ENCODE data around the gene RAB36. TPM values are rescaled to one million over a fixed set of nuclear protein-coding genes. Genes with fewer than 3 reads are reported as not detected.
A peak's percentile ranks its signal among the peaks of the same experiment; 100 is the strongest.

The RAB36 gene
- total and polyA plus RNA-seq, 3 experiments from 2014 or later, result 0.93 to 1.5 (median 1.5) TPM

DNA sequence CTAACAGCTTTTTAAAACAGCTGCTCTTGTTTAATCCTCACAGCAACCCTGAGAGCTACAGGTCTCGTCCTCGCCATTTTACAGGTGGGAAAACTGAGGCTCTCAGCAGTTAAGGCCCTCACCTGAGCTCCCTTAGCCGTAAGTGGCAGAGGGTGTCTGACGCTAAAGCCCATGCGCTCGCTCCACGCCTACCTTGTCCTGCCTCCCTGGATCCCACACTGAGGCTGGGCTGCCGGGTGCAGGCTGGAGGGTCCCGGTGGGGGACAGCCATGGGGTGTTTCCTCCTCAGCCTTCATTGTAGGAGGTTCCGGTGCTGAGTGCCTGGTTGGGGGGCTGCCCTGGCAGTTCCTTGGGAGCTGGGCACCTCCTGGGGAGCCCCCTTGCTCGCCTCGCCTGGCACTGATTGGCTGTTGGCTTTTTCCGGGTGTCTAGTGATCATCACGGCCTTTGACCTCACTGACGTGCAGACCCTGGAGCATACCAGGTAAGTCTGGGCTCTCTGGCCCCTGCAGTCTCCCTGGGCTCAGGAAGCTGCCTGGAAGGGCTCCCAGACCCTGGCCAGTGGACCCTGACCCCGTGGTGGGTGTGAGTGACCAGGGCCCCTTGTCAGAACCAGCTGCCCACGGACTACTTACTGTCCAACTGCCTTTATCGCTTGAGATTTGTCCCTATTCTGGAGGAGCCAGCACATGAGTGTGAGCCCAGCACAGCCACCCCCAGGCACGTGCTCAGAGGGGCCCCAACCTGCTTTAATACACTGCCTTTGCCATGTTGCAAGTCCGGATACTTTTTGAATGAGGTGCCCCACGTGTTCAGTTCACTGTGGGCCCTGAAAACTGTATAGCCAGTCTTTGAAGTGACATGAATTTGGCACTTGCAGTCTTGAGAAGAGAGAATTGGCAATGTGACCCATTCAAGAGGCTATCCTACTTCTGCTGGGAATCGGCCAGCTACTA, 12.6 kb downstream of the RAB36 start:
- H3K4me3 ChIP-seq (ENCODE audit: low read length), result no peak overlapping the region
- CTCF ChIA-PET, result interaction anchor here (1.1 to 1.4 kb wide), 3 partner anchors 30 to 133 kb away, joined by 3 to 4 read pairs (median 4); no protein-coding TSS in a partner anchor
- peaks cover 9% of the 10 kb centered on the region for H3K4me1 ChIP-seq (ENCODE audit: insufficient read depth, low read length)
- H3K27me3 ChIP-seq (ENCODE audit: insufficient read depth, low read length, poor library complexity, severe bottlenecking), result peaks cover 32% of the 10 kb centered on the region
- no peaks in the 10 kb centered on the region for H3K9me3 ChIP-seq (ENCODE audit: low read length)
- Mint-ChIP-seq H3K4me1 (peaks cover 8 to 13% (median 10%) of the 10 kb centered on the region in 3 donors), H3K27ac (peak overlapping the region in 2 of 8 donors; percentile 12 to 22), H3K36me3 (no peaks in the 10 kb centered on the region), H3K9me3 (no peaks in the 10 kb centered on the region), H3K27me3 (no peaks in the 10 kb centered on the region), H3K4me3 (no peak overlapping the region)
- no peaks in the 10 kb centered on the region for H3K36me3 ChIP-seq (ENCODE audit: insufficient read depth, low read length)
- DNase-seq, result no peak
- POLR2A ChIA-PET, result no interaction called here
- H3K27ac ChIP-seq (ENCODE audit: low read depth, low read length), result no peak overlapping the region

DNA sequence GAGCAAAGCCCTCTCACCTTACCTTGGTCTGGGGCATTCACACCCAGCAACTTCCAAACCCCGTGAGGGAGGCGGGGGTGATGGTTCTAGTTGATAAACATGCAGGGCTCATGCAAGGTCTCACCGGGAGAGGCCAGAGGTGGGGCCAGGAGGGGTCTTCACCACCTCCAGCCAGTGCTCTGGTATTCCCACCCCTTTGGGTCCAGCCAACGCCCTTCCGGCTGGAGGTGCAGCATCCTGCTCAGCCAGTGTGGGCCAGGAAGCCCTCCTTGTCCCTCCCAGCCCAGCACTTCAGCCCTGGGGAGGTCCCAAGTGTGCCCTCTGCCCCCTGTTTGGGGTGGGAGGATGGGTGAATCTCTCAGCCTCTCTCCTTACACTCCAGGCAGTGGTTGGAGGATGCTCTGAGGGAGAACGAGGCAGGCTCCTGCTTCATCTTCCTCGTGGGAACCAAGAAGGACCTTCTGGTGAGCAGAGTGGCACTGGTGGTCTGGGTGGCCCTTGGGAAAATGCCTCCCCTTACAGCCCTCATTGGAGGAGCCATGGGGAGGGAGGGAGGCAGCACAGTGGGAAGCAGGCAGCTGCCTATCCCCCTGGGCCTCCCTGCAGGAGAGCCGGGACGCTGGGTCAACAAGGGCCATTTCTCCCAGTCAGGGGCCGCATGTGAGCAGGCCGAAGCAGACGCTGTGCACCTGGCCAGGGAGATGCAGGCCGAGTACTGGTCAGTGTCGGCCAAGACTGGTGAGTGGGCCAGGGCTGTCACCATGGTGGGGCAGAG, 13.4 kb downstream of the RAB36 start:
- no peak overlapping the region for H3K27ac Mint-ChIP-seq
- ChIA-PET POLR2A (no interaction called here), CTCF (no interaction called here)
- peaks cover 0 to 4% (median under 1%) of the 10 kb centered on the region in 3 donors for H3K4me1 Mint-ChIP-seq
- no peak overlapping the region for H3K4me3 Mint-ChIP-seq
- no peaks in the 10 kb centered on the region for H3K27me3 Mint-ChIP-seq
- peaks cover 32% of the 10 kb centered on the region for H3K27me3 ChIP-seq (ENCODE audit: insufficient read depth, low read length, poor library complexity, severe bottlenecking)
- no peaks in the 10 kb centered on the region for H3K36me3 ChIP-seq (ENCODE audit: insufficient read depth, low read length)
- H3K9me3 Mint-ChIP-seq, result no peaks in the 10 kb centered on the region
- H3K36me3 Mint-ChIP-seq, result no peaks in the 10 kb centered on the region
- H3K9me3 ChIP-seq (ENCODE audit: low read length), result no peaks in the 10 kb centered on the region
- no peak overlapping the region for H3K27ac ChIP-seq (ENCODE audit: low read depth, low read length)
- no peak overlapping the region for H3K4me3 ChIP-seq (ENCODE audit: low read length)
- no peaks in the 10 kb centered on the region for H3K4me1 ChIP-seq (ENCODE audit: insufficient read depth, low read length)
- DNase-seq, result no peak

DNA sequence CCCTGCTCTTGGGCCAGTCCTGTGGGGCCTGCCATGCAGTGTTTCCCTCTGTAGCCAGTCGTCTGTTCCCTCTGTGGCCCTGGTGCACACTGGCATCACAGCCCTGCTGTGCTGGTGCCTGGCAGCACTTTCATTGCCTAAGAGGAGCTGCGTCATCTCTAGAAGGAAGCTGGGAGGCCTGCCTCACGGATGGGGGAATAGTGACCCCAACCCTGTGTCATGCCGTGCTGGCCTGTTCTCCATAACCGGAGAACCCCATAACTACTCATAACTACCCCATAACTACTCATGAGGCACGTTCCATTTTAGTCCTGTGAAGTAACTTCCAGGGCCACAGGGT, 14.0 kb downstream of the RAB36 start:
- peaks cover 32% of the 10 kb centered on the region for H3K27me3 ChIP-seq (ENCODE audit: insufficient read depth, low read length, poor library complexity, severe bottlenecking)
- H3K4me1 Mint-ChIP-seq, result peaks cover 0 to under 1% (median 0%) of the 10 kb centered on the region in 3 donors
- no peak overlapping the region for H3K27ac Mint-ChIP-seq
- no peak overlapping the region for H3K27ac ChIP-seq (ENCODE audit: low read depth, low read length)
- H3K9me3 Mint-ChIP-seq, result no peaks in the 10 kb centered on the region
- ChIA-PET CTCF (no interaction called here), POLR2A (no interaction called here)
- no peaks in the 10 kb centered on the region for H3K36me3 ChIP-seq (ENCODE audit: insufficient read depth, low read length)
- H3K4me1 ChIP-seq (ENCODE audit: insufficient read depth, low read length), result no peaks in the 10 kb centered on the region
- H3K36me3 Mint-ChIP-seq, result no peaks in the 10 kb centered on the region
- DNase-seq, result no peak
- no peak overlapping the region for H3K4me3 ChIP-seq (ENCODE audit: low read length)
- H3K27me3 Mint-ChIP-seq, result no peaks in the 10 kb centered on the region
- H3K4me3 Mint-ChIP-seq, result no peak overlapping the region
- H3K9me3 ChIP-seq (ENCODE audit: low read length), result no peaks in the 10 kb centered on the region

DNA sequence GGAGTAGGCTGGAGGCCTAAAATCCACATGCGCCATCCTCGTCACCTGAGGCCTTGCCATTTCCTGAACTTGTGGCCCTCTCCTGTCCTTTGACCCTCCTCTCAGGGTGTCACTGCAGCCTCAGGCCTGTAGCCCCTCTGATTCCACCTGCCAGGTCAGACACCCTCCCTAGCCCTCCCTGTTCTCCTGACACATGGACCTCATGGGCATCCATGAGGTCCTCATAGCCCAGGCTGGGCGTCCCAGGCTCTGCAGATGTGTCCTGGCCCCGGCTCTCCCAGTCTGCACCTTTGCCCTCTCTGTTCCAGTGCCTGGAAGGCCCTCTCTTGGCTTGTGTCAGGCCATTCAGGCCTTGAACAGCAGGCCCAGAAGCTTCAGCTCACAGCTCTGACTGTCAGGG, 15.8 kb downstream of the RAB36 start:
- Histone ChIP-seq H3K4me1 (ENCODE audit: insufficient read depth, low read length) (no peaks in the 10 kb centered on the region), H3K27me3 (ENCODE audit: insufficient read depth, low read length, poor library complexity, severe bottlenecking) (peaks cover 22% of the 10 kb centered on the region), H3K4me3 (ENCODE audit: low read length) (no peak overlapping the region), H3K36me3 (ENCODE audit: insufficient read depth, low read length) (no peaks in the 10 kb centered on the region), H3K9me3 (ENCODE audit: low read length) (no peaks in the 10 kb centered on the region), H3K27ac (ENCODE audit: low read depth, low read length) (no peak overlapping the region)
- Mint-ChIP-seq H3K9me3 (peaks cover 0 to 2% (median 0%) of the 10 kb centered on the region in 5 donors), H3K27me3 (no peaks in the 10 kb centered on the region), H3K36me3 (no peaks in the 10 kb centered on the region), H3K27ac (no peak overlapping the region), H3K4me3 (no peak overlapping the region), H3K4me1 (no peaks in the 10 kb centered on the region)
- no peak for DNase-seq
- CTCF ChIA-PET, result no interaction called here
- POLR2A ChIA-PET, result no interaction called here

DNA sequence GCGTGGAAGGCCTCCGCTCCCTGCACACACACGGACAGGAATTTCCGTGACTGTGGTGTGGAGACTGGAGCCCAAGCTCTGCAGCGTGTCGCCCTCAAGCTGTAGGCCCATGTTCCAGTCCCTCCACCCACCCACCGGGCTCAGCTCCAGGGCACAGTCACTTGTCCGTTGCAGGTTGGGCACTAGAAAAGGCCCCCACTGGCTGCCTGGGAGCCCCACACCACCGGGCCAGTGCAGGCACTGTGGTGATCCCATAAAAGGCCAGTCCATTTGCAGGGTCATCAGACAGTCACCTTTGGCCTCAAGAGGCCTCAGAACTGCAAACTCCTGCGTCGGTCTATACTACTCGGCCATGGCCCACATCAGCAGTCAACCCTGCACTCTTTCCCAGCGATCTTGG, 16.3 kb downstream of the RAB36 start:
- POLR2A ChIA-PET, result no interaction called here
- CTCF ChIA-PET, result no interaction called here
- Histone ChIP-seq H3K36me3 (ENCODE audit: insufficient read depth, low read length) (no peaks in the 10 kb centered on the region), H3K4me3 (ENCODE audit: low read length) (no peak overlapping the region), H3K27ac (ENCODE audit: low read depth, low read length) (no peak overlapping the region), H3K9me3 (ENCODE audit: low read length) (no peaks in the 10 kb centered on the region), H3K27me3 (ENCODE audit: insufficient read depth, low read length, poor library complexity, severe bottlenecking) (peaks cover 20% of the 10 kb centered on the region), H3K4me1 (ENCODE audit: insufficient read depth, low read length) (no peaks in the 10 kb centered on the region)
- Mint-ChIP-seq H3K9me3 (peaks cover 0 to 2% (median 0%) of the 10 kb centered on the region in 5 donors), H3K27ac (peak overlapping the region in 1 of 8 donors; percentile 89), H3K4me3 (no peak overlapping the region), H3K4me1 (no peaks in the 10 kb centered on the region), H3K27me3 (no peaks in the 10 kb centered on the region), H3K36me3 (no peaks in the 10 kb centered on the region)
- DNase-seq, result no peak

DNA sequence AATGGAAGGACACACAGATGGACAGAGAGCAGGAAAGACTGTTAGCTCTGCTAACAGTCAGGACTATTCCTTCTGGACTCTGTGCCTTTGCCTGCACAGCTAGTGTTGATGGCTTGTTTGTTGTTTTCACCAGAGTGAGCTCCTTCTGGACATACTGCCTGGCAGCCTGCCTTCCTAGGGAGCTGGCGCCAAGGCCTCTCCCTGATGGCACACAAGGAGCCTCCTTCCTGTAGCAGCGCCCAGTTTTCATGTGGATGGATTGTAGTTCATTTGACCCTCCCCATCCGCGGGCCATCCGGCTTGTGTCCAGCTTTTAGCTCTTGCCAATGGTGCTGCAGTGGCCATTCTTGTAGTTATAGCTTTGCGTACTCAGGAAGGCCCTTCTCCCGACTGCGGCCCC, 18.4 kb downstream of the RAB36 start:
- Histone ChIP-seq H3K4me1 (ENCODE audit: insufficient read depth, low read length) (no peaks in the 10 kb centered on the region), H3K27me3 (ENCODE audit: insufficient read depth, low read length, poor library complexity, severe bottlenecking) (peaks cover 12% of the 10 kb centered on the region), H3K36me3 (ENCODE audit: insufficient read depth, low read length) (no peaks in the 10 kb centered on the region), H3K4me3 (ENCODE audit: low read length) (no peak overlapping the region), H3K27ac (ENCODE audit: low read depth, low read length) (no peak overlapping the region), H3K9me3 (ENCODE audit: low read length) (no peaks in the 10 kb centered on the region)
- Mint-ChIP-seq H3K27me3 (no peaks in the 10 kb centered on the region), H3K9me3 (peaks cover 0 to 2% (median 0%) of the 10 kb centered on the region in 5 donors), H3K36me3 (no peaks in the 10 kb centered on the region), H3K27ac (no peak overlapping the region), H3K4me3 (no peak overlapping the region), H3K4me1 (no peaks in the 10 kb centered on the region)
- no peak for DNase-seq
- ChIA-PET CTCF (interaction anchor here (0.9 kb wide), 1 partner anchor 11 kb away, joined by 3 read pairs; no protein-coding TSS in a partner anchor), POLR2A (no interaction called here)

DNA sequence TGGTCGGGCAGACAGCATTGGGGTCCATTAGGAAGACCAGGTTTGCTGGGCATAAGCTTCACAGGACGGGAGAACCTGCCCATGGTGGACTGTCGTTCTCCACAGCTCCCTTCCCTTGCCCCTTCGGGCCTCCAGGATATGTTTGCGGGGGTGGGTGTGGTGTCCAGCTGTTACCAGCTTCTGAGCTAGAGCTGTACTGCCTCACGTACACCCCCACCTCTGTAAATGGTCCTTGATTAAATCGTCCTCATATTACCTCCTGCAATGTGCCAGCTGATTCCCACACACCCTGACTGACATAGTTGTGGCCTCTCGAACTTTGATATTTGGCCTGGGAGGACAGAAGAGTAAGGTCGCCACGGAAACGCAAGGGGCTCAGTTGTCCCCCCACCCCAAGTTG, 18.8 kb downstream of the RAB36 start:
- ChIA-PET POLR2A (no interaction called here), CTCF (interaction anchor here (0.9 kb wide), 1 partner anchor 10 kb away, joined by 3 read pairs; no protein-coding TSS in a partner anchor)
- DNase-seq, result no peak
- Histone ChIP-seq H3K36me3 (ENCODE audit: insufficient read depth, low read length) (no peaks in the 10 kb centered on the region), H3K27ac (ENCODE audit: low read depth, low read length) (no peak overlapping the region), H3K27me3 (ENCODE audit: insufficient read depth, low read length, poor library complexity, severe bottlenecking) (peaks cover 12% of the 10 kb centered on the region), H3K4me1 (ENCODE audit: insufficient read depth, low read length) (no peaks in the 10 kb centered on the region), H3K9me3 (ENCODE audit: low read length) (no peaks in the 10 kb centered on the region), H3K4me3 (ENCODE audit: low read length) (no peak overlapping the region)
- H3K4me1 Mint-ChIP-seq, result no peaks in the 10 kb centered on the region
- no peaks in the 10 kb centered on the region for H3K27me3 Mint-ChIP-seq
- H3K9me3 Mint-ChIP-seq, result peaks cover 0 to 2% (median 0%) of the 10 kb centered on the region in 5 donors
- H3K27ac Mint-ChIP-seq, result no peak overlapping the region
- H3K4me3 Mint-ChIP-seq, result no peak overlapping the region
- no peaks in the 10 kb centered on the region for H3K36me3 Mint-ChIP-seq
